Cardiac muscle cell (in vitro differentiated cells and primary cell): ENCODE results near the gene C12orf75. TPM values are rescaled to one million over a fixed set of nuclear protein-coding genes. Genes with fewer than 3 reads are reported as not detected.

Source experiments
- DNase-seq, 2 donors: peaks; one replicate each; pipeline versions ENCODE4 v3.0.0 to v3.0.0-alpha.2; 2010 to 2017; ENCODE audit warnings: low read depth in 1 of 2, low spot score in 1 of 2
- H3K27ac ChIP-seq: fragments of 200-600 bp; sonication (generic); 2 replicates; pipeline ENCODE4 v1.5.1; 2016
- H3K27me3 ChIP-seq: fragments of 200-600 bp; sonication (generic); 2 replicates; pipeline ENCODE4 v1.6.0; 2016; ENCODE audit warnings: control low read depth
- H3K36me3 ChIP-seq: fragments of 200-600 bp; sonication (generic); 2 replicates; pipeline ENCODE4 v1.5.1; 2016; ENCODE audit warnings: control low read depth
- H3K4me1 ChIP-seq: fragments of 200-600 bp; sonication (generic); 2 replicates; pipeline ENCODE4 v1.8.1; 2017; ENCODE audit warnings: low read depth, mild to moderate bottlenecking, mixed run types
- H3K4me3 ChIP-seq: fragments of 200-600 bp; sonication (generic); 2 replicates; pipeline ENCODE4 v1.5.1; 2016; ENCODE audit warnings: mild to moderate bottlenecking
- H3K9me3 ChIP-seq: fragments of 200-600 bp; sonication (generic); 2 replicates; pipeline ENCODE4 v1.5.1; 2017; ENCODE audit warnings: low read depth, mild to moderate bottlenecking, control low read depth
- polyA plus RNA-seq: library from polyadenylated mRNA; unstranded; fragments of >200 nt; fragmentation: Nextera tagmentation; extraction: Ambion mirVana; gene quantifications from 2 replicates; pipeline ENCODE4 v1.2.1, GENCODE V29; 2016
- total RNA-seq: library from RNA; depleted of rRNA; stranded (reverse); fragments of >200 nt; gene quantifications from 2 replicates; pipeline ENCODE4 v1.2.3, GENCODE V29; 2016
- TF ChIP-seq, protein P1 (sequence below): IDR thresholded peaks from 2 replicates; pipeline ENCODE4 v1.5.1; 2012; ENCODE audit warnings: low read depth, mild to moderate bottlenecking, low read length

Gene C12orf75
- total and polyA plus RNA-seq, 2 experiments from 2014 or later: 39.3 to 106 TPM

DNA sequence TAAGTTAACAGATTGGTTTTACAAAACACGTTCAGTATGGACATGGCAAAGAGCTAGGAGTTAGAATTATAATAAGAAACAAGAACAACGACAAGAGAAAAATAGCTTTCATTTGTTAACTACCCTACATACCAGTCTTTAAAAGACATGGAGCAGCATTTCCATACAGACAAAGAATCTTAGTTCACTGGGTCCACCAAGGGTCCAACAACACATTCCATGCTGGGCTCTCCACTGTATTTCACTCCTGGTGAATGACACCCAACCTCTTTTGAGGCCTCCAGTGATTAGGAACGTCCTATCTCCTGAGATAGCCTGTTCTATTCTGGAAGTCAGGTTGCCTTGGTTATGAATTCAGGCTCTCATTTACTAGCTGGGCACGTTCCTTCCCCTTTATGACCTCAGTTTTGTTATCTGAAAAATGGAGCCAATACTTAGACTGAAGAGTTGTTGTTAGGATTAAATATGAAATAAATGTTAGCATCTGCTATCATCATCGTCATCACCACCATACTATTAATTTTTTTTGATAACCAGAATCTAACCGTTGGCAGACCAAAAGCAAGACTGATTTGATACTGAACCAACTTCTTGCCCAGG lies 37.7 kb downstream of the C12orf75 start:
- H3K9me3 ChIP-seq: no peaks in the 10 kb centered on the region

DNA sequence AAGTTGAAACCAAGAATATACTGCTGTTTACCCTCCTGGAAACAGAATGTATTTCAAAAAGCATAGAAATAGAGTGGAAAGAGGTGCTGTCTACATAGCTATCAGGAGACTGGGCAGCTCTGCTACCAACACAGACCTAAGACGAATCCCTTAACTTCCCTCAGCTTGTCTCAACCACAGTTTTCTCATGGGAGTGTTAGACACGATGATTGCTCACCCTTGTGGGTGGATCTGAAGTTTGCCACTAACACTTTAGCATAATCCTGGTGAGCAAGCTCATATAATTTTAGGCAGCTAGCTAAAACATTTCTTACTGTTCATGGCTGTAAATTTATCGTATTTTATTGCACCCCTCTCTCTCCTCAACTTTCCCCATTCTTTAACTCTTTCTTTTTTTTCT lies 38.5 kb downstream of the C12orf75 start:
- no peak overlapping the region for H3K27ac ChIP-seq

More for the DNA sequence above, 37.7 kb downstream of the C12orf75 start:
- no peaks in the 10 kb centered on the region for H3K36me3 ChIP-seq
- H3K4me1 ChIP-seq: no peaks in the 10 kb centered on the region
- H3K4me3 ChIP-seq: no peak overlapping the region
- DNase-seq: no peak
- no peak overlapping the region for H3K27ac ChIP-seq
- TF ChIP-seq, protein P1, sequence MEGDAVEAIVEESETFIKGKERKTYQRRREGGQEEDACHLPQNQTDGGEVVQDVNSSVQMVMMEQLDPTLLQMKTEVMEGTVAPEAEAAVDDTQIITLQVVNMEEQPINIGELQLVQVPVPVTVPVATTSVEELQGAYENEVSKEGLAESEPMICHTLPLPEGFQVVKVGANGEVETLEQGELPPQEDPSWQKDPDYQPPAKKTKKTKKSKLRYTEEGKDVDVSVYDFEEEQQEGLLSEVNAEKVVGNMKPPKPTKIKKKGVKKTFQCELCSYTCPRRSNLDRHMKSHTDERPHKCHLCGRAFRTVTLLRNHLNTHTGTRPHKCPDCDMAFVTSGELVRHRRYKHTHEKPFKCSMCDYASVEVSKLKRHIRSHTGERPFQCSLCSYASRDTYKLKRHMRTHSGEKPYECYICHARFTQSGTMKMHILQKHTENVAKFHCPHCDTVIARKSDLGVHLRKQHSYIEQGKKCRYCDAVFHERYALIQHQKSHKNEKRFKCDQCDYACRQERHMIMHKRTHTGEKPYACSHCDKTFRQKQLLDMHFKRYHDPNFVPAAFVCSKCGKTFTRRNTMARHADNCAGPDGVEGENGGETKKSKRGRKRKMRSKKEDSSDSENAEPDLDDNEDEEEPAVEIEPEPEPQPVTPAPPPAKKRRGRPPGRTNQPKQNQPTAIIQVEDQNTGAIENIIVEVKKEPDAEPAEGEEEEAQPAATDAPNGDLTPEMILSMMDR: no peak
- no peaks in the 10 kb centered on the region for H3K27me3 ChIP-seq

DNA sequence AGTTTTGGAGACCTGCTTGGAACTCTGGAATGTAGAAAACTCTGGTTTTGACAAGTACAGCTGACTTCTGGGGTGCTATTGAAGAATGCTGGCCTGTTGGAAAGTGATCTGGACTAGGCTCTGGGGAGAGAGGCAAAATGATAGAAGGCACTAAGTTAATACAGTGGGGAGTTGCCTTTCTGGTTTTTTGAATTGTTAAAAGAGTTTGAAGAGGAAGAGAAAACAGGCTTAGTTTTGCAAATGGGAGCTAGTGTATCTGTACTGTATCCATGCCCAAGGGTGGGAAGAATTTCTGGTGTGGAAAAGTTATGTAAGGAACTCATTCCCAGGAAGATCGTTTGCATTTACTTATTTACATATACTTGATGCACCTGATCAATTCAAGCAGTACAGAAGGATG lies 43.8 kb downstream of the C12orf75 start:
- Histone ChIP-seq H3K36me3 (no peaks in the 10 kb centered on the region), H3K4me1 (no peaks in the 10 kb centered on the region), H3K9me3 (no peaks in the 10 kb centered on the region), H3K27ac (no peak overlapping the region), H3K27me3 (no peaks in the 10 kb centered on the region), H3K4me3 (no peak overlapping the region)
- DNase-seq: no peak
- TF ChIP-seq, protein P1: no peak

More for the DNA sequence above, 38.5 kb downstream of the C12orf75 start:
- H3K36me3 ChIP-seq: no peaks in the 10 kb centered on the region
- TF ChIP-seq, protein P1: no peak
- no peaks in the 10 kb centered on the region for H3K27me3 ChIP-seq
- no peaks in the 10 kb centered on the region for H3K4me1 ChIP-seq
- H3K4me3 ChIP-seq: no peak overlapping the region
- no peaks in the 10 kb centered on the region for H3K9me3 ChIP-seq
- peak in 1 of 2 donors; percentile 68 for DNase-seq

DNA sequence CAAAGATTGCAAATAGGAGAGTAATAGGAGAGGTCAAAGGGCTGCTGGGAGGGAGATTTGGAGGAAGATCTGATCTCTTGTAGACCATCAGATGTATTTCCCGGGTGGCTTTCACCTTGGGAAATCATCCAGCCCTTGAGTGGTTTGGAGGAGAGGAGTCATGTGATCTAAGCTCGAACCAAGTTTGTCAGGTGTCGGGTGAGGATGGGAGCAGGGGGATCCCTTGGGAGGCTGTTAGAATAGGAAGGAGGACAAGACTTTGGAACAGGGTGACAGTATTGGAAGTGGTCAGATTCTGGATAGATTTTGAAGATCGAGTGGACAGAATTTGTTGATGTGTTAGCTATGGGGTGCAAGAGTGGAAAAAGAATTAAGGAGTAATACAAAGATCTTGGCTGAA lies 46.6 kb downstream of the C12orf75 start:
- Histone ChIP-seq H3K9me3 (no peaks in the 10 kb centered on the region), H3K36me3 (no peaks in the 10 kb centered on the region), H3K27ac (no peak overlapping the region), H3K27me3 (no peaks in the 10 kb centered on the region), H3K4me1 (peaks cover 4% of the 10 kb centered on the region), H3K4me3 (no peak overlapping the region)
- TF ChIP-seq, protein P1: no peak
- no peak for DNase-seq

DNA sequence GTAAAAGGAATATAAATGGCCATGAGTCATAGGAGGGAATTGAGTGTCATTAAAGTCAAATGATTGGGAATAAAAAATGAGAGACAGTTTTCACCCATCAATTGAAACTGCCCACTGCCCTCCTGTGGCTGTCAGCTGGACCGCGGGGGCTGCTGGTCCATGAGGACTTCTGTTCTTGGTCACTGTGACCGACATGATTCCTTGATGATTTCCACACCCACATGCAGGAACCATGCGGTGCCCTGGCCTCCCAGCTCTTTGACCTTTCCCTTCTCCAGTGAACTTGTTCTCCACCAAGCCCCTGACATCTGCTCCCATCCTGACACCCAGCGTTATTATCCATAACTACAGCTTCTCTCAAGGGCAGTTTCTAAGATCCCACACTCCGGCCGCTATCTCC lies 48.4 kb downstream of the C12orf75 start:
- Histone ChIP-seq H3K27ac (no peak overlapping the region), H3K9me3 (no peaks in the 10 kb centered on the region), H3K36me3 (no peaks in the 10 kb centered on the region), H3K27me3 (no peaks in the 10 kb centered on the region), H3K4me3 (no peak overlapping the region), H3K4me1 (peaks cover 4% of the 10 kb centered on the region)
- peak in 1 of 2 donors; percentile 30 for DNase-seq
- TF ChIP-seq, protein P1: peak; percentile 26
